ENCODE results near the gene KCTD21.

GRCh38 chr11:78138291-78138690, 50.1 kb downstream of the KCTD21 start:
- TF ChIP-seq CTCF (IDR thresholded peaks at IDR 0.05; ENCODE audit: low read length) (no peak), EZH2 (IDR thresholded peaks at IDR 0.05; ENCODE audit: borderline replicate concordance, low read length) (no peak)

Measured in OCI-LY1 (cell line).